Measurements from ENCODE around the gene ABHD14A. TPM values are rescaled to one million over a fixed set of nuclear protein-coding genes. Genes with fewer than 3 reads are reported as not detected.

The ABHD14A gene
- total RNA-seq, 2 experiments from 2014 or later: 6.3 to 7.5 TPM

GRCh38 chr3:51958603-51959521, 16.0 kb upstream of the ABHD14A start:
- intact Hi-C loops (cut with DNase I, micrococcal nuclease): no loop called here
- H3K36me3 Mint-ChIP-seq (ENCODE audit: low read depth): peaks cover 1% of the 10 kb centered on the region
- H3K27ac Mint-ChIP-seq: no peak overlapping the region
- POLR2A ChIA-PET: no interaction called here
- H3K4me3 Mint-ChIP-seq: no peak overlapping the region
- no peak for ATAC-seq
- H3K27me3 Mint-ChIP-seq: peaks cover 15% of the 10 kb centered on the region
- H3K4me1 Mint-ChIP-seq: peaks cover 4% of the 10 kb centered on the region
- no peak for DNase-seq
- no peaks in the 10 kb centered on the region for H3K9me3 Mint-ChIP-seq (ENCODE audit: low read depth)
- CTCF ChIA-PET: no interaction called here

- no peak for DNase-seq
- CTCF ChIA-PET: no interaction called here
These were observed 15.2 kb upstream of the ABHD14A start for GRCh38 chr3:51959651-51960050.

GRCh38 chr3:51960386-51960785, 14.5 kb upstream of the ABHD14A start:
- Mint-ChIP-seq H3K27me3 (peaks cover 2% of the 10 kb centered on the region), H3K4me1 (peaks cover 4% of the 10 kb centered on the region), H3K4me3 (no peak overlapping the region), H3K9me3 (ENCODE audit: low read depth) (no peaks in the 10 kb centered on the region), H3K36me3 (ENCODE audit: low read depth) (peaks cover 1% of the 10 kb centered on the region), H3K27ac (no peak overlapping the region)
- ChIA-PET POLR2A (no interaction called here), CTCF (interaction anchor here (1.8 kb wide), 1 partner anchor 14 kb away, joined by 5 read pairs; the partner anchor contains the start of genes ABHD14A and ABHD14B)
- intact Hi-C loops (cut with DNase I, micrococcal nuclease): no loop called here
- DNase-seq (no peak), ATAC-seq (no peak)

More at GRCh38 chr3:51959651-51960050, 15.2 kb upstream of the ABHD14A start:
- intact Hi-C loops (cut with DNase I, micrococcal nuclease): no loop called here
- H3K36me3 Mint-ChIP-seq (ENCODE audit: low read depth): peaks cover 1% of the 10 kb centered on the region
- POLR2A ChIA-PET: no interaction called here
- H3K4me3 Mint-ChIP-seq: no peak overlapping the region
- H3K27me3 Mint-ChIP-seq: peaks cover 9% of the 10 kb centered on the region
- H3K27ac Mint-ChIP-seq: no peak overlapping the region
- peaks cover 4% of the 10 kb centered on the region for H3K4me1 Mint-ChIP-seq
- no peak for ATAC-seq
- H3K9me3 Mint-ChIP-seq (ENCODE audit: low read depth): no peaks in the 10 kb centered on the region

- ATAC-seq: no peak
- CTCF ChIA-PET: interaction anchor here (1.1 to 1.8 kb wide), 2 partner anchors 13 to 19 kb away, joined by 5 to 6 read pairs; partner anchors contain the start of genes ABHD14A, ABHD14B and RRP9
- POLR2A ChIA-PET: no interaction called here
- H3K27me3 Mint-ChIP-seq: peaks cover 2% of the 10 kb centered on the region
- intact Hi-C loops (cut with DNase I, micrococcal nuclease): no loop called here
- H3K4me1 Mint-ChIP-seq: peaks cover 4% of the 10 kb centered on the region
- H3K4me3 Mint-ChIP-seq: no peak overlapping the region
- H3K27ac Mint-ChIP-seq: no peak overlapping the region
- H3K9me3 Mint-ChIP-seq (ENCODE audit: low read depth): no peaks in the 10 kb centered on the region
- no peak for DNase-seq
- peaks cover 1% of the 10 kb centered on the region for H3K36me3 Mint-ChIP-seq (ENCODE audit: low read depth)
These were observed 13.9 kb upstream of the ABHD14A start for GRCh38 chr3:51961011-51961410.

GRCh38 chr3:51961602-51962569, 13.0 kb upstream of the ABHD14A start:
- ATAC-seq: no peak
- CTCF ChIA-PET: interaction anchor here (1.1 to 3.1 kb wide), 5 partner anchors 12 to 20 kb away, joined by 5 to 14 read pairs (median 6); partner anchors contain the start of genes ABHD14A, ABHD14B, PARP3 and RRP9
- no peak overlapping the region for H3K27ac Mint-ChIP-seq

GRCh38 chr3:51962854-51963530, 11.9 kb upstream of the ABHD14A start:
- ChIA-PET CTCF (interaction anchor here (0.8 to 3.1 kb wide), 4 partner anchors 11 to 28 kb away, joined by 3 to 14 read pairs (median 6); partner anchors contain the start of genes ABHD14B, PARP3 and RRP9), POLR2A (no interaction called here)
- no peaks in the 10 kb centered on the region for H3K27me3 Mint-ChIP-seq
- DNase-seq (no peak), ATAC-seq (no peak)
- intact Hi-C loops (cut with DNase I, micrococcal nuclease): no loop called here
- H3K36me3 Mint-ChIP-seq (ENCODE audit: low read depth): no peaks in the 10 kb centered on the region
- no peaks in the 10 kb centered on the region for H3K9me3 Mint-ChIP-seq (ENCODE audit: low read depth)
- no peak overlapping the region for H3K27ac Mint-ChIP-seq
- peaks cover 4% of the 10 kb centered on the region for H3K4me1 Mint-ChIP-seq
- H3K4me3 Mint-ChIP-seq: no peak overlapping the region

More at GRCh38 chr3:51961602-51962569, 13.0 kb upstream of the ABHD14A start:
- H3K4me1 Mint-ChIP-seq: peaks cover 2% of the 10 kb centered on the region
- H3K4me3 Mint-ChIP-seq: no peak overlapping the region
- no peaks in the 10 kb centered on the region for H3K27me3 Mint-ChIP-seq
- POLR2A ChIA-PET: no interaction called here
- intact Hi-C loops (cut with DNase I, micrococcal nuclease): no loop called here
- peaks cover 1% of the 10 kb centered on the region for H3K36me3 Mint-ChIP-seq (ENCODE audit: low read depth)
- no peak for DNase-seq
- H3K9me3 Mint-ChIP-seq (ENCODE audit: low read depth): no peaks in the 10 kb centered on the region

- CTCF ChIA-PET: interaction anchor here (0.8 to 3.1 kb wide), 3 partner anchors 10 to 29 kb away, joined by 3 to 14 read pairs (median 7); partner anchors contain the start of gene ABHD14B
- intact Hi-C loops (cut with DNase I, micrococcal nuclease): no loop called here
- Mint-ChIP-seq H3K4me1 (peaks cover 12% of the 10 kb centered on the region), H3K9me3 (ENCODE audit: low read depth) (no peaks in the 10 kb centered on the region), H3K4me3 (no peak overlapping the region), H3K27ac (no peak overlapping the region), H3K27me3 (no peaks in the 10 kb centered on the region), H3K36me3 (ENCODE audit: low read depth) (peaks cover 1% of the 10 kb centered on the region)
- ATAC-seq (no peak), DNase-seq (no peak)
- POLR2A ChIA-PET: no interaction called here
These were observed 10.9 kb upstream of the ABHD14A start for GRCh38 chr3:51963951-51964451.

GRCh38 chr3:51964521-51964920, 10.3 kb upstream of the ABHD14A start:
- DNase-seq: no peak
- H3K27me3 Mint-ChIP-seq: no peaks in the 10 kb centered on the region
- POLR2A ChIA-PET: no interaction called here
- no peak for ATAC-seq
- no peak overlapping the region for H3K27ac Mint-ChIP-seq
- peaks cover 3% of the 10 kb centered on the region for H3K36me3 Mint-ChIP-seq (ENCODE audit: low read depth)
- peaks cover 14% of the 10 kb centered on the region for H3K4me1 Mint-ChIP-seq
- CTCF ChIA-PET: interaction anchor here (1.1 to 3.1 kb wide), 3 partner anchors 9 to 345 kb away, joined by 3 to 14 read pairs (median 4); partner anchors contain the start of gene ABHD14B
- intact Hi-C loops (cut with DNase I, micrococcal nuclease): no loop called here
- no peaks in the 10 kb centered on the region for H3K9me3 Mint-ChIP-seq (ENCODE audit: low read depth)
- H3K4me3 Mint-ChIP-seq: no peak overlapping the region

GRCh38 chr3:51966016-51966415, 8.8 kb upstream of the ABHD14A start:
- DNase-seq: no peak
- peak overlapping the region; percentile 75 for H3K4me3 Mint-ChIP-seq
- intact Hi-C loops (cut with DNase I, micrococcal nuclease): no loop called here
- peaks cover 15% of the 10 kb centered on the region for H3K4me1 Mint-ChIP-seq
- CTCF ChIA-PET: interaction anchor here (1.0 to 1.3 kb wide), 2 partner anchors 16 to 24 kb away, joined by 3 to 4 read pairs; partner anchors contain the start of gene RRP9
- H3K36me3 Mint-ChIP-seq (ENCODE audit: low read depth): peaks cover 3% of the 10 kb centered on the region
- H3K27me3 Mint-ChIP-seq: no peaks in the 10 kb centered on the region
- POLR2A ChIA-PET: no interaction called here
- H3K9me3 Mint-ChIP-seq (ENCODE audit: low read depth): no peaks in the 10 kb centered on the region
- no peak overlapping the region for H3K27ac Mint-ChIP-seq
- ATAC-seq: no peak

GRCh38 chr3:51966486-51966885, 8.4 kb upstream of the ABHD14A start:
- POLR2A ChIA-PET: no interaction called here
- Mint-ChIP-seq H3K36me3 (ENCODE audit: low read depth) (peaks cover 6% of the 10 kb centered on the region), H3K4me1 (peaks cover 18% of the 10 kb centered on the region), H3K27me3 (no peaks in the 10 kb centered on the region), H3K4me3 (peak overlapping the region; percentile 75), H3K9me3 (ENCODE audit: low read depth) (no peaks in the 10 kb centered on the region), H3K27ac (peak overlapping the region; percentile 31)
- DNase-seq (no peak), ATAC-seq (no peak)
- intact Hi-C loops (cut with DNase I, micrococcal nuclease): no loop called here
- CTCF ChIA-PET: no interaction called here
